GM18502 (cell line): Measurements from ENCODE around the gene FMO1.
"Not testable (repeated sequence)": the region's sequence is repeated elsewhere in the genome, so short reads cannot be mapped to it uniquely, and the experiment has no call there.

ENCODE experiments used
- ATAC-seq: cut with Tn5 transposase; IDR thresholded peaks from one replicate; pipeline ENCODE4 v1.9.1; 2021; ENCODE audit warnings: mild to moderate bottlenecking; ENCODE audit not compliant: unreplicated experiment, poor library complexity

Gene FMO1

DNA sequence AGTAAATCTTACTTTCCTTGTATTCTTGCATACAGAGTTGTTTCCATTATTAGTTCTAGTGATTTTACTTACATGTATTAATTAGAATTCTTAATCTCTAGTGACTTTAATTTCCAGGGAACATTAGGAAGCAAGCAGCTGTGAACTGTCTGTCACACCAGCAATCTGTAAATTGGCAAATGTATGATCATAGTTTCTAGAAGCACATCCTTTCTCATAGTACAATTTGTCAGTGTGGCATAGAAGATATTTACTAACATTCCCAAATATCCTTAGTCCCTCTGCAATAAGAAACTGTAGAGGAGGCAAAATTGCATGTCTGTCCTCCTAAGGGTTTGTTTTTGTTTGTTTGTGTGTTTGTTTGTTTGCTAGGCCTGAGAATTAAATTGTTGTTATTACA, 17.0 kb upstream of the FMO1 start:
- ATAC-seq: no peak

DNA sequence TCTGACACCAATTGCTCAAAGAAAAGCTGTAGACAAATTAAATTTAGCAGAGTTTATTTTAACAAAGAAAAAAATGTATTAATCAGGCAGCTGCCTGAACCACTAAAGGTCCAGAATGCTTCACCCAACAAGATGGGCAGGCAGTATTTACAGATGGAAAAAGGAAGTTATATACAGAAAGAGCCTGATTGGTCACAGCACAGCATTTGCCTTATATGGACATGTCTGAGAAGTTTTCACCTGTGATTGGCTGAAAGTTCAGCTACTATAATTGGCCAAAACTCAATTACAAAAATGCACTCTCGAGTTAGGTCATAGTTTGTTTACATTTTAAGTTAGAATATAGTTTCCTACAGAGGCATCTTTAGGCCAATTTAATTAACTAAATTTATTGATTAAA, 15.1 kb upstream of the FMO1 start:
- ATAC-seq: no peak

DNA sequence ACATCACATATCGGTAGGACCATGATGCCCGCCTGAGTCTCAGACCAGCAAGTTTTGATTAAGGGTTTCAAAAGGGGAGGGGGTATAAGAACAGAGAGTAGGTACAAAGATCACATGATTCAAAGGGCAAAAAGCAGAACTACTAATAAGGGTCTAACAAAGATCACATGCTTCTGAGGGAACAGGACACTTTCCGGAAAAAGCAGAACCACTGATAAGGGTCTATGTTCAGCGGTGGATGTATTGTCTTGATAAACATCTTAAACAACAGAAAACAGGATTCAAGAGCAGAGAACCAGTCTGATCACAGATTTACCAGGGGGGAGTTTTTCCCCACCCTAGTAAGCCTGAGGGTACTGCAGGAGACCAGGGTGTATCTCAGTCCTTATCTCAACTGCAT, 12.1 kb upstream of the FMO1 start:
- not testable (repeated sequence) for ATAC-seq

DNA sequence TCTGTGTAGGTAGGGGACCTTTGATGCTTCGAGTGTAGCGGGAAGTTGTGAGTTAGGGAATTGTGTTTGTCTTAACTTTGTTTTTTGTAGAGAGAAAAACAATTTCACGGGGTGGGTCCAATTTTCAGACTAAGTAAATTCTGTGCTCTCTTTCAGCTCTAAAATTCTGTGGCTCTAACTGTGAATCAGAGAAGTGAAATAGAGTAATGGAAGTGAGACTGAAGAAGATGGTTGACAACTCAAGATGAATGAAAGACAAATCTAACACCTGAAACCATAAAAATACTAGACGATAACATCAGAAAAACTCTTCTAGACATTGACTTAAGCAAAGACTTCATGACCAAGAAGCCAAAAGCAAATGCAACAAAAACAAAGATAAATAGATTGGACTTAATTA, 4.4 kb upstream of the FMO1 start:
- no peak for ATAC-seq

DNA sequence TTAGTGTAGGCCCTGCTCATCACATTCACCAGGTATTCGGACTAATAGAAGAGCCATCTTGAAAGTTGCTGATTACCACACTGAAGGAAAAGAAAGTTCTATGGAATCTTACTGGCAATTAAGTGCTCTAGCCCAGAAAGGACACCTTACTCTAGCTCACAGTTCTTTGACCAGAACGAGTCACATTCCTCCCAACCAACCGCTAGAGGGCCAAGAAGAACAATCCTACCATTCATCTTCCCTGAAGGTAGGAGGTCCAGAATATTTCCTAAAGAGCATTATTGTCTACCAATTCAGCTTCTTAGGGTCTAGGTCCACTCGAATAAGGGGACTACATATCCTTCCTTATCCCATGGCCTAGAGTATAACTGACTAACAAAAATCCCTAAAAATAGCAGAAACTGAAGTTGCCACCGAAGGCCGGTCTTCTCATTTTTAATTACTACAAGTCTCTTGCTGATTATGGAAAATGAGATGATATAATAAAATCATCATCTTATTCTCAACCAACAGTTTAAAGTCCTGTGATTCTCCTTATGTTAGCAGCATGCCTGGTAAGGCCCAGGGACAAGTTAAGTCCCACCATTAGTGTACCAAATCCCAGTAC, 2.7 kb upstream of the FMO1 start:
- peak; percentile 88 for ATAC-seq

DNA sequence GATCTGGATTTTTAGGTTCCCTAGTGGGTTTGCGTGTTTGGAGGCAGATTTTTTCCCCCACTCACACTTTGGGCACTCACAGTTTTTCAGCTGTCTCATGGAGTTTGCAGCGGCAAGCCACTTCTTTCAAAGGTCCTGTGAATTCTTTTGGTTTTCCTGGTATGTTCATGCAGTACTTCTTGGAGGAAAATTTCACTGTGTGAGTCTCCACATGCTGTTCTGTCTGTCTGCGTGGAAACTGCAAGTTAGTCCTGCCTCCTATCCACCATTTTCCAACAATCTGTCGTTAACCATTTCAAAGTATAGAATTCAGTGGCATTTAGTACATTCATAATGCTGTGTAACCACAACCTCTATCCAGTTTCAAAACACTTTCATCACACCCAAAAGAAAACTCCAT, 793 bp upstream of the FMO1 start:
- no peak for ATAC-seq

DNA sequence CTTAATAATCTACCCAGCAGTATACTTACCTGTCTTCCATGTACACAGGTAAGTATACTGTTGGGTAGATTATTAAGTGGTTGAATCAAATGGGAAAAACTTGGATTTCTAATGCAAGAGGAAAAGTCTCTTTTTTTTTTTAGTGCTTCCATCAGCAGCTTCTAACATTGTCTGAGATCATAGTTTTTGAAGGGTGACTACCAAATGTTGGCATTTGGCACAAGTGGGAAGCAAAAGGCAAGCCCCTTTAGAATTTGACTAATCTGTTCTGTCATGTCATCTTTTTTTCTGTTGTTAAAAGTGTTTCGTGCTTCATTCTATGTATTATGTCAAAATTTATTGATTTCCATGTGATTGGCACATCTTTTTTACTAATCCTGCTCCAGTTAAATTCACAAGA, 547 bp downstream of the FMO1 start:
- ATAC-seq: no peak

DNA sequence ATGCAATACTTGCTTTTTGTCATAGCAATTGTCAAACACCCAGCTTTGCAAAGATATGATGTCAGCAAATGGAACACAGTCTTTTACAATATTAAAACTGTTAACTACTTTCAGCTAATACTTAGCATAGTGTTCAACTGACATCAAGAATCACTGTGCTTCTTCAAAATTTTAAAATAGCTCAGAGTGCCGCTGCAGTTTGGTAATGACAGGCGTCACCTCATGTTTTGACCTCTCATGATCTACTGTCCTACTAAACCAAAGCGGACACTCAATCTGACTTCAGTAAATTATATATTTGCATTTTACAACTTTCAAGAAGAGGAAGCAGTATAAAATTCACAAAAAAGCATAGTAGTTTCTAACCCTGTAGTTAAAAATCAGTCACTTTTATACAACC, 2.0 kb downstream of the FMO1 start:
- ATAC-seq: no peak

DNA sequence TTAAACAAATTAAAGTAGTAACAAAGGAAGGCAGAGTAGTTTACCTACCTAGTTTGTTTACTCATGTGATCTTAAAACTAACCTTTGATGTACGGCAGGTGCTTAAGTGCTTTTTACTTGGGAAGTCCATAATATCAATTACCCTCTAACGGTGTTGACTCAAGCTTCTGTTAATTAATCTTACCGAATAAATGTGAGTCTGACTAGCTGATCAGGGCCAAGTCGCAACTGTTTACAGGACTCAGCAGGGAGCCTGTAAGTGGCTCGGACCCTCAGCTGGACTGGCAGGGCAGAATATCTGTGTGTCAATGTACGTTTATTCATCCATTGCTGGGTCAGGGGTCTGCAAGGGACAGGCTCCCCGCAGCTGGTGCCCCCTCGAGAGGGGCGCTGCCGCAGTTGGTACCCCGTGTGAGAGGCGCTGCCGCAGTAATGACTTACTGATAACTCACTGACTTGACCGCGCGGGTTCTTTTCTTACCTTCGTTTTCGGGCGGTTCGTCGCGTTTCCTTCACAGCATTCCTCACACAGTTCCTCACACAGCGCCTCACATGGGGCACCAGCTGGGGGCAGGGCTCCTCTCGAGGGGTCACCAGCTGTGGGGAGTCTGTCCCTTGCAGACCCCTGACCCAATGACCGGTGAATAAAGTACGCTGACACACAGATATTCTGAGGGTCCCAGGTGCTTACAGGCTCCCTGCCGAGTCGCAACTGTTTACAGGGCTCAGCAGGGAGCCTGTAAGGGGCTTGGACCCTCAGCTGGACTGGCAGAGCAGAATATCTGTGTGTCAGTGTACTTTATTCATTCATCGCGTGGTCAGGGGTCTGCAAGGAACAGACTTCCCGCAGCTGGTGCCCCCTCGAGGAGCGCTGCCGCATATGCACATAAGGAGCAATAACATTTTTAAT, 3.0 kb downstream of the FMO1 start:
- peak; percentile 71 for ATAC-seq

DNA sequence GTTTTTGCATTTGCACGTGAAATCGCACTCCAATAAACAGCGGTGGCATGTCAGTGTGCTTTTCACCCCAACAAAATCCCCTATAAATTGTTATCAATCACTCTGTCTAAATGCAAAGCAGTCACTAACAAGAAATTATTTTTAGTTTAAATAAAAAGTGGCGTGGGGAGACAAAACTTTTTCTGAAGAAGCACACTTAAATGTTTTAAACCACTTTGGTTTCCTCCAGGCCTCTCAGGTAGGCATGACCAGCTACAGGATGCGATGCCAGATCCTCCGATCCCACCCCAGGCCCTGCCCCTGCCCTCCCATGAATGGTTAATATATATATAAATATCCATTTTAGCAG, 3.6 kb downstream of the FMO1 start:
- ATAC-seq: no peak

DNA sequence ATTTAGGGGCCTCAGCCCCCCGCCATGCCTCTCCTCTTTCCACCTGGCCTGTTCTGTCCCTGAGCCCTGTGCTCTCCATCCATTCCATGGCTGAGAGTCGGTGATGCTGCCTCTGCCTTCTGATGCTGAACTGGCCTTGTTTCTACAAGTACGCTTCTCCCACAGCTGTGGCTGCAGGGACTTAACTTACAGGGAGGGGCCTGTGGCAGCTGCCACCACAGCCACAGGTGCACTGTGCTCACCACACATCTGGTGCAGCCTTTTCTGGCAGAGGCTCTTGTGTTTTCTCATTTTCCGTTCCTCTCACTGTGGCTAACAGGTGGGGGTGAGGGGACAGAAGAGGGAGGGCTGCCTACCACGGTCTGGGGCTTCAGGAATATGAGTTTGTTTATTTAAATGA, 4.2 kb downstream of the FMO1 start:
- ATAC-seq: peak; percentile 86

DNA sequence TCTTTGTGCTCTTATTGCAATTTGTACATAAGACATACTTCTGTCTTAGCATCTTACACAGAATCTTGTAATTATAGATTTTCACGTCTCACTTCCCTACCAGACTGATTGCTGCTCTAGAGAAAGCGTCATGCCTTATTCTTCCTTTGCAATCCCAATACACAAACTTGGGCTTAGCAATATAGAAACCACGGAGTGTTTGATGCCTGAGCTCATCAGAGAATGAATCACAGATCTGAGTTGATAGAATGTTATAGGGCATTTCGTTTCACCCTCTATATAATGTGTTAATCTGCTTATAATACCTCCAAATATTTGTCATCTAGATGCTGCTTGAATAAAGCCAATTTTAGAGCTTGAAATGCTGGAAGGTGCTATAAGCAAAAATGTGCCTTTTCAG, 6.6 kb downstream of the FMO1 start:
- no peak for ATAC-seq

DNA sequence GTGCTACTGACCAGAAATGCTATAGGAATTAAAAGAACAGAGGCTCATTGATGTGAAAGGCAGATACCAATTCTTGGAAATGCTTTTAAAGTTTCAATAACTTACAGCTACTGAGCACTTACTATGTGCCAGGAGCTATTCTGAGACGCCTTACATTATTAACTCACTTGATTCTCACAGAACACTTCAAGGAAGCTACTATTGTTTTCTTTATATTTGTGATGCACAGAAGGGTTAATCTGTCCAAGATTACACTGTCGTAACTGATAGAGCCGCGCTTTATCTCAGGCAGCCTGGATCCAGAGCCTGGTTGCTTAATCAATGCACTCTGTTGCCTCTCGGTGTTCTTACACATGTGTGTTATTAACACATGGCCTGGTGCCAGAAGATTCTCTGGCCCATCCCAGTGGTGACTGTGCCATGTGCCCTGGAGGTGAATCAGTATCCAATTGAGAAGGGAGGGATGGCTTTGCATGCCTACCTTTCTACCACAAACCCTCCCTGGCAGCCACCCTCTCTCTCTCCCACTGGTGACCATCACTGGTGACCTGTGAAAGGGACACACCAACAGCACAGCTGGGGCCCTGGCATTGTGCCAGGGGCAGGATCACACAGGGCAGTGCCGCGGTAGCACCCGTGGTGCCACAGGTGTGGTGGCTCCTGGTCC, 8.8 kb downstream of the FMO1 start:
- no peak for ATAC-seq

DNA sequence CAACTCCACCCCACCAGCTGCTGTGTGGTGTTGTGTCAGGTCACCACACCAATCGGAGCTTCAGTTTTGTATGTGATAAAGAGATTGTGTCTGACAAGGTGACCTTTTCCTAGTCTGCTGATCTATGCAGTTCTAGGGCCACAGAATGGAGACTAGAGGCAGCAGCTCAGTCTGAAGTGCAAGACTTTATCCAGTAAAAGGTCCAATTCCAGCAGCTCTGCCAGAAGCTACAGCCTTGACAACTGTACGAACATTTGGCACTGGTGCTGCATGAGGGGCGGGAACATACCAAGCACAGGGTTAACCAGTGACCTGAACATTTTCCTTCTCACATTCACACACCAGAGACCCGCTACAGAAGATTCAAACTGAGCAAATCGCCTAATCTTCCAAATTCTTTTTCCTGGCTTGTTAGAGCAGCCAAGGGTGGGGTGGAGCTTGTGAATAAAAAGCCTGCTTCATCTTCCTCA, 9.3 kb downstream of the FMO1 start:
- ATAC-seq: no peak

DNA sequence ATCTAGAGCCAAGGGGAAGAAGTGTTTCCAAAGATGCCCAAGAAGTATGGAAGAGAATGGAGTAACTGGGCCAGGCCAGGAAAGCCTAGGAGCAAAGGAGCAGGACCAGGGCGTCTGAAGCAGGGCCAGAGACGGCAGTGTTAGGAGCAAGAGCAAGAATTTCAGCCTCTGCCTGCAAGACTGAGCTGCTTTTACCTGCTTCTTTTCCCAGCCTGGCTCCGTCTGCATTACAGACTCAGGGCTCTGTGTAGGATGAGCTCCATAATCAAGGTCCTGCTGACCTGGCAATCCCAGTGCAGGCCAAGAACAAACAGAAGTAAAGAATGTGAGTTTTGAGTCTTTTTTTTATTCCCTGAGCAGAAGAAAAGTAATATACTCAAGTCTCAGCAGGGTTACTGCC, 10.1 kb downstream of the FMO1 start:
- ATAC-seq: no peak

DNA sequence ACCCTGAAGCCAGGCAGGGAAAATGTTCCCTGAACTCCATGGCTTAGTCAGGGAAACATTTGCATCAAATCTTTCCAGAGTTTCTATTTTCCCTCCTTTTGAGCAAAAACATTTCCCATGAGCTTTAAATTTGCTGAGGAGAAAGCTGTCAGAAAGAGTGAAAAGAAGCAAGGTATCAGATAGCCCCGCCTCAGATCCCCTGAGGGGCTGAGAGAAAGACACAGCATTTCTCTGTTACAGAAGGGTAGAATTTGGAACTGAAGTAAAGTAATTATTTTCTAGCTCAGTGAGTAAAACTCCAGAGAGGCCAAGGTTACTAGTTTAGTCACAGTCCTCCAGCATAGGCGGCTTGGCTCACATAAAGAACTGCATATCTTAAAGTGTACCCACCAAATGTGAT, 10.6 kb downstream of the FMO1 start:
- ATAC-seq: no peak

DNA sequence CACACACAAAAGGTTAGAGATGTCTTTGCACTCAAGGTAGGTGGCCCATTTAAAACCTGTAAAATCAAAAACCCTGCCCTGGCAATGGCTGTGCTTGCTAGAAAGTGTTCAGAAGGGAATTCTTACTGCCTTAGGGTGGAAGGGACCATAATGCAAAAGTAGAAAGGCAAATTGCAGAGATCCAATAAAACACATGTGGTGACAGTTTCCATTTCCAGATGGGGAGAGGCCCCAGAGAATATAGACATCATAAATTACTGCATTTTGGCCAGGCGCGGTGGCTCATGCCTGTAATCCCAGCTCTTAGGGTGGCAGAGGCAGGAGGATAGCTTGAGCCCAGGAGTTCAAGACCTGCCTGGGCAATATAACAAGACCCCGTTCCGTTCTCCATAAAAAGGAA, 13.0 kb downstream of the FMO1 start:
- no peak for ATAC-seq

DNA sequence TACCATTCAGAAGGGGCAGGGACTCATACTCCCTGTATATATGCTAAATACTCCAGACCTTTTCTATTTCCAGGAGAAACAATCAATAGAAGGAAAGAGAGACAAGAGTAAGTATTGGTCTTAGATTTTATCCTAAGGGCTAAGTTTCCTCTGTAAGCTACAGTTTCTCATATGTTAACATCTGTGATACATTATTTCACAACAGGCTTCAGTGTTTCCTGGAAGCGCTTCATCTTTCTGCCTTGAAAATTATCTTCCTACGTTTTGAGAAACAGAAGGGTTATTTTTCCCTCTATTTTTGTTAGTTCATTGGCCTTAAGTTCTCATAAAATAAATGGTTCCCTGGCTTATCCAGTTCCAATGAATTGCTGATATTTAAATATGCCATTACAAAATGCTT, 15.6 kb downstream of the FMO1 start:
- no peak for ATAC-seq

DNA sequence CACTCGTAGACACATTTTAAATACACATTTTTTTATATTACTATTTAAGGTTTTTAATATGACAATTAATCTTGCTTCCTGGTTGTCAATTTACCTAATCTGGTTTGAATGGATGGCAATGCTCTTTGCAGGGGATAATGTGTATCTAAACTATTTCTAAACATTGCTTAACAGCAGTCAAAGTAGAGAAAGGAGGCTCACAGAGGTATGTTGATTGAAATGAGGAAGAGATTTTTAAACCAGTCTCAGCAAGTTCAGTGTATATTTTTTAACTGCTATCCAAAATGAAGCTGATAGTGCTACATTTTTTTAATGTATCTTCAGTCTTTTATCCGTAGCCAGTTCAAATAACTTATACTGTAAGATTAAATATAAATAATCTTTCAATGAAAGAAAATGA, 17.4 kb downstream of the FMO1 start:
- ATAC-seq: no peak

DNA sequence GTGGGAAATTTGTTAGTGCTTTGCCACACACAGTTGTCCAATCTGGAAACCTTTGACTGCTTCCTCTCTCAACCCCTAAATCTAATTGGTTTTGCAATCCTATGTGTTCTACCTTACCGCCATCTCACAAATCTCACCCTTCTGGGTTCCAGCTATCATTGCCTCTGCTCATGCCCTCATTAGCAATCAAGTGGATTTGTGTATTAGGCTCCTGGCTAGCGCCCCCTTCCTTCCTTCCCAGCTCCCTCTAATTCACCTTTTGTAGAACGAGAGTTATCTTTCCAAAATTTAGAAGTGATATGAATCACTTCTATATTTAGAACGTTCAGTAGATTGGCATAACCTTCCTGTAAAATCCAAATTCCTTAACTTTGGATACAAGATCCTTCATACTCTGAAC, 18.6 kb downstream of the FMO1 start:
- no peak for ATAC-seq

DNA sequence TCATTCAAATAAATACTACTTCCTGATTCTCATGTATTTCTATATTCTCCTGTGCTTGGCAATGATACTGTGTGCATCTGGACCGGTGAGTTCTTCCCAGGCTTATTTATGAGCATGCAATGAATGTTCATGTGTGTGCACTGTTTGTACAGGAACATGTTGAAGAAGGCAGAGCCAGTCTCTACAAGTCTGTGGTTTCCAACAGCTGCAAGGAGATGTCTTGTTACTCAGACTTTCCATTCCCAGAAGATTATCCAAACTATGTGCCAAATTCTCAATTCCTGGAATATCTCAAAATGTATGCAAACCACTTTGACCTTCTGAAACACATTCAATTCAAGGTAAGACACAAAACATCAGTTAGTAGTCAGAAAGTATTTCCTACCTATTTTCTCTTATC, 19.1 kb downstream of the FMO1 start:
- ATAC-seq: no peak

DNA sequence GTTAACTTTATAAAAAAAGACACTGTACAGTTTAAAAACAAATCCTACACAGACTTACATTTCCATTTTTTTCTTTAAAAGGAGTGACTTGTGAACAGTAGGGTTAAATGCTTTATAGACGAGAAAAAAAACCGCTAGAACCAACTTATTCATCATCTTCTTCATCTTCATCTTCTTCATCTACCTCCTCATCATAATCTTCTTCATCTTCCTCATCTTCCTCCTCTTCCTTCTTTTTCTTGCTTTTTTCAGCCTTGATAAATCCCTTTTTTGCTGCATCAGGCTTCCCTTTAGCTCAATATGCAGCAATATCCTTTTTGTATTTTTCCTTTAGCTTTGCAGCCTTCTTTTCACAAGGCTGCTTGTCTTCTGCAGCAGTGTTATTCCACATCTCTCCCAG, 22.5 kb downstream of the FMO1 start:
- ATAC-seq: no peak
